Activated CD4-positive, alpha-beta T cell treated with anti-CD3 and anti-CD28 coated beads, Interleukin-2, amount 10 ng/mL, durations not matched to agents 7 days and 5 days (primary cell): Measurements from ENCODE around the gene DPM2. TPM values are rescaled to one million over a fixed set of nuclear protein-coding genes. Genes with fewer than 3 reads are reported as not detected.
A peak's percentile ranks its signal among the peaks of the same experiment; 100 is the strongest.

Experiments
- CTCF ChIA-PET: fragments of 350-600 bp; sonication (Branson Sonifier 250); formaldehyde crosslinking; loops from one replicate; lab custom pipeline; 2021; ENCODE audit warnings: antibody characterized with exemption; lab: Charles Lee
- POLR2A ChIA-PET: fragments of 350-600 bp; sonication (Branson Sonifier 250); formaldehyde crosslinking; loops from one replicate; lab custom pipeline; 2021; ENCODE audit warnings: antibody characterized with exemption; lab: Charles Lee
- DNase-seq: peaks from one replicate; pipeline ENCODE4 v3.0.0-alpha.2; 2020
- H3K27ac Mint-ChIP-seq: one replicate; pipeline ENCODE4 v1.8.0; 2021; ENCODE audit warnings: mild to moderate bottlenecking, moderate library complexity, mixed read lengths
- H3K27me3 Mint-ChIP-seq: one replicate; pipeline ENCODE4 v1.8.0; 2021; ENCODE audit warnings: mixed read lengths
- H3K36me3 Mint-ChIP-seq: one replicate; pipeline ENCODE4 v1.8.0; 2021; ENCODE audit warnings: low read depth, mixed read lengths
- H3K4me1 Mint-ChIP-seq: one replicate; pipeline ENCODE4 v1.8.0; 2021; ENCODE audit warnings: mixed read lengths
- H3K4me3 Mint-ChIP-seq: one replicate; pipeline ENCODE4 v1.8.0; 2021; ENCODE audit warnings: mild to moderate bottlenecking, moderate library complexity, mixed read lengths
- H3K9me3 Mint-ChIP-seq: one replicate; pipeline ENCODE4 v1.8.0; 2021; ENCODE audit warnings: mixed read lengths
- total RNA-seq, 2 experiments: library from RNA; stranded (reverse); gene quantifications; one replicate each; pipeline ENCODE4 v1.2.3, GENCODE V29; 2021

DPM2 gene
- total RNA-seq = 10 to 100 TPM; 79.9 to 80.4 TPM

- H3K4me3 Mint-ChIP-seq = peak within 1 kb of the TSS; percentile 92
- CTCF ChIA-PET = interaction anchor here (1.1 kb wide), 1 partner anchor 17 kb away, joined by 3 read pairs; no protein-coding TSS in a partner anchor
- H3K27me3 Mint-ChIP-seq = peaks cover 4% of the 10 kb centered on the region
- H3K9me3 Mint-ChIP-seq = no peaks in the 10 kb centered on the region
- H3K4me1 Mint-ChIP-seq = peaks cover 62% of the 10 kb centered on the region
- peak within 1 kb of the TSS; percentile 93 for H3K27ac Mint-ChIP-seq
- peaks cover 64% of the 10 kb centered on the region for H3K36me3 Mint-ChIP-seq
- peak; percentile 92 for DNase-seq
- POLR2A ChIA-PET = no interaction called here
Measured at GRCh38 chr9:127937388-127938297, at the start of gene DPM2. Gene DPM2, minus strand, starts transcription at chr9:127937854. Its CDS starts 34 bp downstream, at chr9:127937820.

- POLR2A ChIA-PET = no interaction called here
- Mint-ChIP-seq H3K27ac (no peak overlapping the region), H3K36me3 (no peaks in the 10 kb centered on the region), H3K27me3 (no peaks in the 10 kb centered on the region), H3K9me3 (no peaks in the 10 kb centered on the region), H3K4me1 (peaks cover 42% of the 10 kb centered on the region), H3K4me3 (no peak overlapping the region)
- no peak for DNase-seq
- CTCF ChIA-PET = no interaction called here
Measured at GRCh38 chr9:127987103-127987614, 49.5 kb upstream of the DPM2 start.

- DNase-seq = no peak
- Mint-ChIP-seq H3K27me3 (no peaks in the 10 kb centered on the region), H3K27ac (no peak overlapping the region), H3K36me3 (peaks cover 3% of the 10 kb centered on the region), H3K9me3 (no peaks in the 10 kb centered on the region), H3K4me3 (no peak overlapping the region), H3K4me1 (peaks cover 38% of the 10 kb centered on the region)
- ChIA-PET POLR2A (no interaction called here), CTCF (interaction anchor here (0.8 to 1.6 kb wide), 5 partner anchors 8 to 133 kb away, joined by 3 to 5 read pairs (median 4); no protein-coding TSS in a partner anchor)
Measured at GRCh38 chr9:127985011-127985410, 47.4 kb upstream of the DPM2 start.

GRCh38 chr9:127983847-127984289, 46.2 kb upstream of the DPM2 start:
- DNase-seq = no peak
- H3K27ac Mint-ChIP-seq = peak overlapping the region; percentile 85
- H3K36me3 Mint-ChIP-seq = peaks cover 14% of the 10 kb centered on the region
- no peak overlapping the region for H3K4me3 Mint-ChIP-seq
- H3K9me3 Mint-ChIP-seq = no peaks in the 10 kb centered on the region
- CTCF ChIA-PET = interaction anchor here (0.7 to 1.6 kb wide), 3 partner anchors 10 to 52 kb away, joined by 3 to 5 read pairs (median 4); no protein-coding TSS in a partner anchor
- POLR2A ChIA-PET = interaction anchor here (0.7 kb wide), 1 partner anchor 42 kb away, joined by 5 read pairs; no protein-coding TSS in a partner anchor
- peaks cover 33% of the 10 kb centered on the region for H3K4me1 Mint-ChIP-seq
- no peaks in the 10 kb centered on the region for H3K27me3 Mint-ChIP-seq

- Mint-ChIP-seq H3K4me3 (peak overlapping the region; percentile 49), H3K27ac (peak overlapping the region; percentile 85), H3K36me3 (peaks cover 21% of the 10 kb centered on the region), H3K9me3 (no peaks in the 10 kb centered on the region), H3K27me3 (no peaks in the 10 kb centered on the region), H3K4me1 (peaks cover 33% of the 10 kb centered on the region)
- DNase-seq = no peak
- ChIA-PET CTCF (interaction anchor here (0.6 to 1.9 kb wide), 7 partner anchors 8 to 237 kb away, joined by 3 to 7 read pairs (median 4); no protein-coding TSS in a partner anchor), POLR2A (no interaction called here)
Measured at GRCh38 chr9:127982912-127983311, 45.3 kb upstream of the DPM2 start.

GRCh38 chr9:127981559-127982121, 44.0 kb upstream of the DPM2 start:
- Mint-ChIP-seq H3K9me3 (no peaks in the 10 kb centered on the region), H3K27ac (peak overlapping the region; percentile 96), H3K4me3 (peak overlapping the region; percentile 92), H3K4me1 (peaks cover 33% of the 10 kb centered on the region), H3K36me3 (peaks cover 34% of the 10 kb centered on the region), H3K27me3 (no peaks in the 10 kb centered on the region)
- ChIA-PET POLR2A (interaction anchor here (0.5 kb wide), 1 partner anchor 29 kb away, joined by 3 read pairs; no protein-coding TSS in a partner anchor), CTCF (interaction anchor here (0.8 to 2.2 kb wide), 11 partner anchors 10 to 44 kb away, joined by 3 to 9 read pairs (median 4); no protein-coding TSS in a partner anchor)
- DNase-seq = no peak

- H3K4me1 Mint-ChIP-seq = peaks cover 40% of the 10 kb centered on the region
- H3K36me3 Mint-ChIP-seq = peaks cover 41% of the 10 kb centered on the region
- peak; percentile 97 for DNase-seq
- ChIA-PET POLR2A (no interaction called here), CTCF (interaction anchor here (0.6 to 2.2 kb wide), 13 partner anchors 9 to 196 kb away, joined by 3 to 9 read pairs (median 4); partner anchors contain the start of genes SLC25A25 and ST6GALNAC4)
- H3K4me3 Mint-ChIP-seq = peak within 1 kb of the TSS; percentile 98
- peak within 1 kb of the TSS; percentile 96 for H3K27ac Mint-ChIP-seq
- H3K9me3 Mint-ChIP-seq = no peaks in the 10 kb centered on the region
- H3K27me3 Mint-ChIP-seq = no peaks in the 10 kb centered on the region
Measured at GRCh38 chr9:127980706-127981558, 43.3 kb upstream of the DPM2 start, which contains the start of gene EEIG1. Gene EEIG1, minus strand, starts transcription at chr9:127980989. Its CDS starts 852 bp downstream, at chr9:127980137.

- Mint-ChIP-seq H3K27ac (peak overlapping the region; percentile 90), H3K27me3 (no peaks in the 10 kb centered on the region), H3K9me3 (no peaks in the 10 kb centered on the region), H3K4me3 (peak overlapping the region; percentile 98), H3K4me1 (peaks cover 47% of the 10 kb centered on the region), H3K36me3 (peaks cover 49% of the 10 kb centered on the region)
- CTCF ChIA-PET = interaction anchor here (0.6 to 2.2 kb wide), 6 partner anchors 8 to 196 kb away, joined by 3 to 9 read pairs (median 4); partner anchors contain the start of genes SLC25A25 and ST6GALNAC4
- POLR2A ChIA-PET = no interaction called here
- no peak for DNase-seq
Measured at GRCh38 chr9:127980060-127980705, 42.5 kb upstream of the DPM2 start.

GRCh38 chr9:127979333-127980059, 41.8 kb upstream of the DPM2 start:
- peak overlapping the region; percentile 98 for H3K4me3 Mint-ChIP-seq
- peak overlapping the region; percentile 90 for H3K27ac Mint-ChIP-seq
- DNase-seq = no peak
- ChIA-PET POLR2A (interaction anchor here (1.0 kb wide), 1 partner anchor 36 kb away, joined by 3 read pairs; no protein-coding TSS in a partner anchor), CTCF (interaction anchor here (1.0 to 11.7 kb wide), 7 partner anchors 9 to 138 kb away, joined by 3 to 63 read pairs (median 4); partner anchors contain the start of gene SLC25A25)
- peaks cover 49% of the 10 kb centered on the region for H3K4me1 Mint-ChIP-seq
- peaks cover 56% of the 10 kb centered on the region for H3K36me3 Mint-ChIP-seq
- H3K27me3 Mint-ChIP-seq = no peaks in the 10 kb centered on the region
- H3K9me3 Mint-ChIP-seq = no peaks in the 10 kb centered on the region

GRCh38 chr9:127979015-127979332, 41.3 kb upstream of the DPM2 start:
- ChIA-PET POLR2A (interaction anchor here (1.0 kb wide), 1 partner anchor 35 kb away, joined by 3 read pairs; no protein-coding TSS in a partner anchor), CTCF (interaction anchor here (1.0 to 11.7 kb wide), 4 partner anchors 9 to 35 kb away, joined by 3 to 63 read pairs (median 4); no protein-coding TSS in a partner anchor)
- Mint-ChIP-seq H3K36me3 (peaks cover 61% of the 10 kb centered on the region), H3K4me1 (peaks cover 52% of the 10 kb centered on the region), H3K9me3 (no peaks in the 10 kb centered on the region), H3K27me3 (no peaks in the 10 kb centered on the region), H3K27ac (peak overlapping the region; percentile 90), H3K4me3 (peak overlapping the region; percentile 98)
- no peak for DNase-seq
